ENCODE measurements around the gene TBX1.
"Not testable (repeated sequence)": the region's sequence is repeated elsewhere in the genome, so short reads cannot be mapped to it uniquely, and the experiment has no call there.

Gene TBX1

DNA sequence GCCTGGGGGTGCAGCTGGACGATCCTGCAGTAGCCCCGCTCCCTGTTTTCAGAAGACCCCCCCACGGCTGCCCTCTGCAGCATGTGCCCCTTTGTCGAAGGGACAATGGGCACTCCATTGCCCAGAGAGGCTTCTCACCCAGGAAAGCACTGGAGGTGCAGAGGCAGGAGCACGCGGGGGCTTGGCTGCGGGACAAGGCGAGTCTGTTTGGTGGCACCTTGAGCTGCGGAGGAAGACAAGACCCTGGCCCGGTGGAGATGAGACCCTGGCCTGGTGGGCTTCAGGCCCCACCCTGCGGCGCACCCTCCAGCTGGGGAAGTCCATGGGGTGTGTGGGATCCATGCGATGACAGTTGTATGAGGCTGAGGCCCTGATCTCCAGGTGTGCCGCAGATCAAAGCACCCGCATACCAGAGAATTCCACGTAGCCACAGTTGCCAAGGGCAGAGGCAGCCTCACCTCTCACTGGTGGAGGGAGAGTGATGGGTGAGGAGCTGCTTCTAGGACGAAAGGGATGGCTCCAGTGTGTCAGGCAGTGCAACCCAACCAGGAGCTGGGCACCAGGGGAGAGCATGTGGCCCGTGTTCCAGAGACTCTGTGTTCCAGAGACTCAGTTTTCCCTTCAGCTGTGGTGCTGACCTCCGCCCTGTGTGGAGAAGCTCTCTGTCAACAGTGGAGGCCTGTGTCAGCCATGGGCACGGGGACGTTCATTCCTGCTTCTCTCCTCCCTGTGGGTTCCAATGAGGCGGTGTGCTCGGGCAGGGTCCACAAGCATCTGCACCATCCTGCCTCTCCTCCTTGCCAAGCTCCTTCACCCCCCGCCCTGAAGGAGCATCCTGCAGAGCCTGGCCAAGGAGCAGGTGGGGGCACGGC is 10.0 kb downstream of the TBX1 start:
- Histone ChIP-seq H3K4me1 (ENCODE audit: control insufficient read depth, insufficient read depth, low read length) (peaks cover 21% of the 10 kb centered on the region), H3K36me3 (ENCODE audit: control insufficient read depth, insufficient read depth, low read length) (no peaks in the 10 kb centered on the region), H3K4me3 (ENCODE audit: low read length) (no peak overlapping the region), H3K27me3 (ENCODE audit: control insufficient read depth, insufficient read depth, low read length) (peaks cover 63% of the 10 kb centered on the region), H3K9me3 (ENCODE audit: control insufficient read depth, low read length) (no peaks in the 10 kb centered on the region), H3K9ac (ENCODE audit: low read length) (no peak overlapping the region)

DNA sequence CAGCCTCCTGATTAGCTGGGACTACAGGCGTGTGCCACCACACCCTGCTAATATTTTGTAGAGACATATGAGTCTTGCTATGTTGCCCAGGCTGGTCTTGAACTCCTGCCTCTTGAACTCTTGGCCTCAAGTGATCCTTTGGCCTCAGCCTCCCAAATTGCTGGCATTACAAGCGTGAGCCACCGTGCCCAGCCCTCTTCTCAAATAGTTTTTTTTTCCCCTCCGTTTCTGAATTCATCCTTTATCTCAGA is 11.8 kb downstream of the TBX1 start:
- Histone ChIP-seq H3K9ac (ENCODE audit: low read length) (no peak overlapping the region), H3K4me1 (ENCODE audit: control insufficient read depth, insufficient read depth, low read length) (peaks cover 14% of the 10 kb centered on the region), H3K9me3 (ENCODE audit: control insufficient read depth, low read length) (no peaks in the 10 kb centered on the region), H3K36me3 (ENCODE audit: control insufficient read depth, insufficient read depth, low read length) (no peaks in the 10 kb centered on the region), H3K4me3 (ENCODE audit: low read length) (no peak overlapping the region), H3K27me3 (ENCODE audit: control insufficient read depth, insufficient read depth, low read length) (peaks cover 50% of the 10 kb centered on the region)

DNA sequence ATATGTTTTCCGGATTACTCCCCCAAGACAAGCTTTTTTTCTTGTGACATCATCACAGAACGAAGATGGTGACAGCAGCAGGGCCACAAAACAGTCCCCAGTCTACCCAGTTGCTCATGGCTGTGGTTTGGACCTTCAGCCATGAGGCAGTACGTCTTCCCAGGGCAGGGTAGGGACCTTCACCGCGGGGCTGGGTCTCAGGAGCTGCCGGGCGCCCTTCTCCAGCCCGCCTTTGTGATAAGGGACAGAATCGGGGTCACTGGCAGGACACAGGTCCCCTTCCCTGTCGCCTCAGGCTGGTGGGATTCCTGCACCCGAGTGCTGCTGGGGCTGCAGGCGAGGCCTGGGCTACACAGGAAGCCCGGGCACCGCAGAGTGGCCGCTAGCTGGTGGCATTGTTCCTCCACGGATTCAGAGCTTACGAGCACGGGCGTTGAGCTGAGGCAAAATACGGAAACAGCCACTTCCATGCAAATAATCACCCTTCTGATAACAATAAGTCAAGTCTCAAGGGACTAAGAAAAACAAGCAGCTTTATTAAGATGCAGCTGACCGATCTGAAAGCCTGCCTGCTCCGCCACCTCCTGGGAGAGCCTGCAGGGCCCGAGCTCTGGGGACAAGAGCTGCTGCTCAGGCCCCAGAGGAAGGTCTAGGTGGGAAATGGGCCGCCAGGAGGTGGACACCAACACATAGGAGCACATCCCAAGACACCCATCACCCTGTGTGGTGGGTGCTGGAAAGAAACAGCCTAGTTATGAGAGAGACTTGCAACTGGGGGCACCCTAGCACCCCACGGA is 12.3 kb downstream of the TBX1 start:
- no peaks in the 10 kb centered on the region for H3K36me3 ChIP-seq (ENCODE audit: control insufficient read depth, insufficient read depth, low read length)
- no peaks in the 10 kb centered on the region for H3K9me3 ChIP-seq (ENCODE audit: control insufficient read depth, low read length)
- H3K27me3 ChIP-seq (ENCODE audit: control insufficient read depth, insufficient read depth, low read length): peaks cover 48% of the 10 kb centered on the region
- no peak overlapping the region for H3K4me3 ChIP-seq (ENCODE audit: low read length)
- H3K9ac ChIP-seq (ENCODE audit: low read length): no peak overlapping the region
- peaks cover 10% of the 10 kb centered on the region for H3K4me1 ChIP-seq (ENCODE audit: control insufficient read depth, insufficient read depth, low read length)

DNA sequence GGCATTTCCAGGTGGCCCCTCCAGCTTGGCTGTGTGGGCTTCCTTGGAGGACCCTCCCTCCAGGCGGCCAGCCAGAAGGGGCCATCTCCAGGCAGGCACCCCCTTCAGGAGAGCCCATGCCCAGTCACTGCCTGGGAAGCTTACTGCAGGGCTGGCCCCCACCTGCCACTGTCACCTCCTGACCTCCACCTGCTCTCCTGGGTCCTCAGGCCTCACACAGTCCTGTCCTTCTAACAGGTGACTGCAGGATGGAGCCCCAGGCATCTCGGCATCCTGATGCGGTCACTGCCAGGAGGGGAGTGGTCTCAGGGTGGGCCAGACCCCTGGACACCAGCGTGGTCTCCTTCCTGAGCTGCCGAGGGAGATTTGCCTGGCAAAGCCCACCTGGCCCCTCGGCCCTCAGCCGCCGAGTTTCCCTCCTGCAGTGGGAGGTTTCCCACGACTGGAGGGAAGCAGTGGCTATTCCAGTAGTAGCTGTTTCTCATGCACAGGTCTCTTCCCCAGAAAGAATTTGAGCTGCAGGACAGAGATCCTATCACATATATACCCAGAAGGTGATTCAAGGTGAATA is 13.0 kb downstream of the TBX1 start:
- Histone ChIP-seq H3K9me3 (ENCODE audit: control insufficient read depth, low read length) (no peaks in the 10 kb centered on the region), H3K4me3 (ENCODE audit: low read length) (no peak overlapping the region), H3K27me3 (ENCODE audit: control insufficient read depth, insufficient read depth, low read length) (peaks cover 45% of the 10 kb centered on the region), H3K4me1 (ENCODE audit: control insufficient read depth, insufficient read depth, low read length) (peaks cover 8% of the 10 kb centered on the region), H3K36me3 (ENCODE audit: control insufficient read depth, insufficient read depth, low read length) (no peaks in the 10 kb centered on the region), H3K9ac (ENCODE audit: low read length) (no peak overlapping the region)

DNA sequence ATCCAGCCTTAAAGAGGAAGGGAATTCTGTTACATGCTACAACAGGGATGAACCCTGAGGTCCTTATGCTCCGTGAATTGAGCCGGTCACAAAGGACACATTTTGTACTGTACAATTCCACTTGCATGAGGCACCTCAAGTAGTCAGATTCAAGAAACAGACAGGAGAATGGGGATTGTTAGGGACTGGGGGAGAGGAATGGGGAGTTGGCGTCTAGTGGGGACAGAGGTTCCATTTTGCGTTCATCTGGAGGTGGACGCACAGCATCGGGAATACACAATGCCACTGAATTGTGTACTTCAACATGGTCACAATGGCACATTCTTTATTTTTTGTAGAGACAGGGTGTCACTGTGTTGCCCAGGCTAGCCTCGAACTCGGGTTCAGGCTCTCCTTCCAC is 14.1 kb downstream of the TBX1 start:
- H3K27me3 ChIP-seq (ENCODE audit: control insufficient read depth, insufficient read depth, low read length): peaks cover 39% of the 10 kb centered on the region

DNA sequence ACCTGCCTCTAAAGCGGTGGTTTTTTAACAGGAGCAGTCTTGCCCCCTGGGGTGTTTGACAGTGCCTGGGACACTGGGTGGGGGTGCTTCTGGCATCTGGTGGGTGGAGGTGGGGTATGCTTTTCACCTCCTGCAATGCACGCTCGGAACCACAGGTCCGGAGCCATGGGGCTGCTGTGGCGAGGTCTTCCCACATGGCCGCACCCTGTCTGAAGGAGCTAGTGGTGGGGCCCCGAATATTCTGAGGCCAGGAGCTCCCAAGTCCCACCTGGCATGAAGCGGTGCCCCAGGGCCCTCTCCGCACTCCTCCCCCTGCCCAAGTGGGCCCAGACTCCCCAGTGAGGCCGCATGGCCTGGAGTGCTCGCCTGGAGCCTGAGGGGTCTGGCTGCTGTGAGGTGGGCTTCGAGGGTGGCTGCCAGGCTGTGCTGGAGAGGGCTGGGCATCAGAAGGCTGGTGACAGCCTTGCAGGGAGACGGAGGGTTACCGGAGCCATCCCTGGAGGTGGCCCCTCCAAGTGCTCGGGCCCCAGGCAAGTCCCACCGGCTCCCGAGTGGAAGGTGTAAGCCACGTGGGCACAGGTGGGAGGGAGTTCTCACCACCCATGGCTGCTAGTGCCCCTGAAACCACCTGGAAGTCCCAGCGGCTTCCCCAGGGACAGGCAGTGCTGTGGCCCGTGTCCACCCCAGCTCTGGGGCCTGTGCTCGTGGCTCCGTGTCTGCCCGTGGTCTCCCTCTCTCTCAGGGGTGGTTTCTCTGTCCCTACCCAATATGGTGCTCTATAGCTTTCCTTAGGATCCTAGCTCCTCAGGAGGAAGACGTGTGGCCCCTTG is 15.1 kb downstream of the TBX1 start:
- H3K27me3 ChIP-seq (ENCODE audit: control insufficient read depth, insufficient read depth, low read length): peaks cover 28% of the 10 kb centered on the region

More for the DNA sequence above, 14.1 kb downstream of the TBX1 start:
- H3K9me3 ChIP-seq (ENCODE audit: control insufficient read depth, low read length): no peaks in the 10 kb centered on the region
- no peak overlapping the region for H3K9ac ChIP-seq (ENCODE audit: low read length)
- H3K36me3 ChIP-seq (ENCODE audit: control insufficient read depth, insufficient read depth, low read length): no peaks in the 10 kb centered on the region
- no peak overlapping the region for H3K4me3 ChIP-seq (ENCODE audit: low read length)
- H3K4me1 ChIP-seq (ENCODE audit: control insufficient read depth, insufficient read depth, low read length): peaks cover 8% of the 10 kb centered on the region

DNA sequence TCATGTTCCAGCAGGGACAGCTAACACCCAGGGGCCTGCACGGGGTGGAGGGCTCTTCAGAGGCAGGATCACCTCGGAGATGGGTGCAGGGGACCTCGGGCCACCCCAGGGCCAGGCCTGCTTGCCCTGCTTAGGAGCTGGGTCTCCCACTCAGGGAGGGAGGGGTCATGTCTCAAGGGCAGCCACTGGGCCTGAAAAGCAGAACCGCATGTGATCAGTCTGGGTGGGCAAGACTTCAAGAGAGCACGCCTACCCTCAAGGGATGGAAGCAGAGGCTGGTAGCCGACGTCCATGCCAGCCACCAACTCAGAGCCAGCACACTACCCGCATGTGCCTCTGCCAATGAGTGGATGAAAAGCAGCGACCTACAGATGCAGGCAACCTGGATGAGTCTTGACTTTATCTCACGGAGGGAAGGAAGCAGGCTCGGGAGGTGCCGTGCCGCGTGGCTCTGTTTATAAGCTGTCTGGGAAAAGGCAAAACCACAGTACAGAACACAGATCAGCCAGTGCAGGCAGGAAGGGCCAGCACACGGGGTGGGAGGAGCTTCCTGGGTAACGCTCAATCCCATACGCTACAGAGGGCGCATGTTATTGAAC is 16.0 kb downstream of the TBX1 start:
- H3K9ac ChIP-seq (ENCODE audit: low read length): no peak overlapping the region
- no peaks in the 10 kb centered on the region for H3K9me3 ChIP-seq (ENCODE audit: control insufficient read depth, low read length)
- H3K4me3 ChIP-seq (ENCODE audit: low read length): no peak overlapping the region
- no peaks in the 10 kb centered on the region for H3K36me3 ChIP-seq (ENCODE audit: control insufficient read depth, insufficient read depth, low read length)
- H3K4me1 ChIP-seq (ENCODE audit: control insufficient read depth, insufficient read depth, low read length): peaks cover 8% of the 10 kb centered on the region
- peaks cover 23% of the 10 kb centered on the region for H3K27me3 ChIP-seq (ENCODE audit: control insufficient read depth, insufficient read depth, low read length)

More for the DNA sequence above, 15.1 kb downstream of the TBX1 start:
- H3K9me3 ChIP-seq (ENCODE audit: control insufficient read depth, low read length): no peaks in the 10 kb centered on the region
- no peaks in the 10 kb centered on the region for H3K36me3 ChIP-seq (ENCODE audit: control insufficient read depth, insufficient read depth, low read length)
- H3K4me3 ChIP-seq (ENCODE audit: low read length): no peak overlapping the region
- H3K4me1 ChIP-seq (ENCODE audit: control insufficient read depth, insufficient read depth, low read length): peaks cover 8% of the 10 kb centered on the region
- no peak overlapping the region for H3K9ac ChIP-seq (ENCODE audit: low read length)

DNA sequence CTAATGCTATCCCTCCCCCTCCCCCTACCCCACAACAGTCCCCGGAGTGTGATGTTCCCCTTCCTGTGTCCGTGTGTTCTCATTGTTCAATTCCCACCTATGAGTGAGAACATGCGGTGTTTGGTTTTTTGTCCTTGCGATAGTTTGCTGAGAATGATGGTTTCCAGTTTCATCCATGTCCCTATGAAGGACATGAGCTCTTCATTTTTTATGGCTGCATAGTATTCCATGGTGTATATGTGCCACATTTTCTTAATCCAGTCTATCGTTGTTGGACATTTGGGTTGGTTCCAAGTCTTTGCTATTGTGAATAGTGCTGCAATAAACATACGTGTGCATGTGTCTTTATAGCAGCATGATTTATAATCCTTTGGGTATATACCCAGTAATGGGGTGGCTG is 16.6 kb downstream of the TBX1 start:
- H3K4me3 ChIP-seq (ENCODE audit: low read length); H3K36me3 ChIP-seq (ENCODE audit: control insufficient read depth, insufficient read depth, low read length); H3K9me3 ChIP-seq (ENCODE audit: control insufficient read depth, low read length); H3K4me1 ChIP-seq (ENCODE audit: control insufficient read depth, insufficient read depth, low read length); H3K9ac ChIP-seq (ENCODE audit: low read length): not testable (repeated sequence)
- H3K27me3 ChIP-seq (ENCODE audit: control insufficient read depth, insufficient read depth, low read length): peaks cover 17% of the 10 kb centered on the region

DNA sequence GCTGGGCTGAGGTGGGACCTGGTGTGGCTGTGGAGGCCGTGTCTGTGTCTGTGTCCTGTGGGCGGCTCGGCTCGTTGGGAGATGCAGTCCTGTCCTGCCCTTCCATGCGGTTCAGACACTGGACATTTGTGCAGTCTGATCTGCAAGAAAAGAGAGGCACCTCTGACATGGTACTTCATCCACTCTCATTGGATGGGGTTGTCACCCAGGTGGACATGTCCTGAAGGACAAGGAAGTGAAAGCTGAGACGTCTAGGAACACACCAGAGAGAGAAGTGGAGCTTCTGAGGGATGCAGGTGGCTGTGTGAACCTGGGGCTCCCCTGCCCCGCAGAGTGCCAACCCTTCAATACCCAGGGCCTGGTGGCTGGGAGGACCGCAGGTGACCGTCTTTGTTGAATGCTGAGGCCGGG is 18.4 kb downstream of the TBX1 start:
- Histone ChIP-seq H3K36me3 (ENCODE audit: control insufficient read depth, insufficient read depth, low read length) (no peaks in the 10 kb centered on the region), H3K27me3 (ENCODE audit: control insufficient read depth, insufficient read depth, low read length) (peaks cover 23% of the 10 kb centered on the region), H3K9ac (ENCODE audit: low read length) (no peak overlapping the region), H3K4me3 (ENCODE audit: low read length) (no peak overlapping the region), H3K4me1 (ENCODE audit: control insufficient read depth, insufficient read depth, low read length) (no peaks in the 10 kb centered on the region), H3K9me3 (ENCODE audit: control insufficient read depth, low read length) (no peaks in the 10 kb centered on the region)

DNA sequence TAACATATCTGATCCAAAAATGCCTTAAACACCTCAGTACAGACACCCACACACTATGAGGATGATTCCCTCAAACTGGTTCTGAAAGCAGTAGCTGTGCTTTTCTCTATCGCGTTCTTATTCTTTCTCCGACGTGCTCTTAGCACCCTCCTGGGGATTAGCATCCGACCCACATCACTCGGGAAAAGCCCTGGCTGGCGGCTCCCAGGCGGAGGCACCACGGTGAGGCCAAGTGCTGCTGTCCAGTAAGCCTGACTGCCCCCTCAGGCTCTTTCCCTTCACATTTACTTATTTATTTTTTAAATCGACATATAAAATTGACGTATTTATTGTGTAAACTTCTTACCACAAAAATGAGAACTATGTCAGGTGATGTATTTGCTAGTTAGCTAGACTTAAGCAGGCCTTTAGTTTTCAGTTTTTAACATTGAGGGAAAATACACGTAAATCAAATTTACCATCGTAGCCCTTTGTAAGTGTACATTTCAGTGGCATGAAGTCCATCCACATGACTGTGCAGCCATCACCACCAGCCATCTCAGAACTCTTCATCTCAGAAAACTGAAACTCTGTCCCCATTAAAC is 19.2 kb downstream of the TBX1 start:
- Histone ChIP-seq H3K36me3 (ENCODE audit: control insufficient read depth, insufficient read depth, low read length) (no peaks in the 10 kb centered on the region), H3K4me1 (ENCODE audit: control insufficient read depth, insufficient read depth, low read length) (no peaks in the 10 kb centered on the region), H3K9me3 (ENCODE audit: control insufficient read depth, low read length) (no peaks in the 10 kb centered on the region), H3K4me3 (ENCODE audit: low read length) (no peak overlapping the region), H3K27me3 (ENCODE audit: control insufficient read depth, insufficient read depth, low read length) (peaks cover 23% of the 10 kb centered on the region), H3K9ac (ENCODE audit: low read length) (no peak overlapping the region)

DNA sequence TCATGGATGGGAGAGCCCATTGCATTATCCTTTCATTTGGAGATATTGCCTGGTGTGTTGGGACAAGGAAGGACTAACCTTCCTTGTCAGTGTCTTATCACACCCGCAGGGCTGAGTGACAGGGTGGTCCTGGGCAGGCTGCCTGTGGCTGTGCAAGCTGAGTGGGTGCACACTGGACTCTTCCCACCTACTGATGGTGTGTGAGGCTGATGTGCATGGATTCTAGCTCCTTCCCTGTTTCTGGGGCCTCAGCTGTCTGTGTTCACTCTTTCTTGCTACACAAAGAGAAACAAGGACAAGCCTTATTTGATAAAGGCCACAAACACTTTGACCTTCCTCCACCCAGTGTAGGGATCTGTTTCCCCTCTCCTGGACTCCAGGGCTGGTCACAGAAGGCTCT is 22.0 kb downstream of the TBX1 start:
- no peak overlapping the region for H3K4me3 ChIP-seq (ENCODE audit: low read length)
- peaks cover 19% of the 10 kb centered on the region for H3K27me3 ChIP-seq (ENCODE audit: control insufficient read depth, insufficient read depth, low read length)
- H3K4me1 ChIP-seq (ENCODE audit: control insufficient read depth, insufficient read depth, low read length): no peaks in the 10 kb centered on the region
- no peaks in the 10 kb centered on the region for H3K9me3 ChIP-seq (ENCODE audit: control insufficient read depth, low read length)
- H3K9ac ChIP-seq (ENCODE audit: low read length): no peak overlapping the region
- no peaks in the 10 kb centered on the region for H3K36me3 ChIP-seq (ENCODE audit: control insufficient read depth, insufficient read depth, low read length)

Data from mucosa of stomach (tissue), 1 donor.